AG09319 (cell line): ENCODE results near the gene ZNF598.

ENCODE experiments used
- DNase-seq: peaks from one replicate; pipeline ENCODE4 v3.0.0-alpha.2; 2010; ENCODE audit warnings: low read depth; ENCODE audit errors: extremely low read depth
- CTCF ChIP-seq: IDR thresholded peaks from 2 replicates; pipeline ENCODE4 v1.5.1; 2011; ENCODE audit warnings: low read depth, mild to moderate bottlenecking, inconsistent platforms, low read length, moderate library complexity

The ZNF598 gene

GRCh38 chr16:2009791-2010510 is at the start of gene ZNF598:
TSS of gene ZNF598 (minus strand) at chr16:2009821.
- peak; percentile 66 for DNase-seq
- no peak; the same call in 1 of the 2 replicates for TF ChIP-seq CTCF

DNA sequence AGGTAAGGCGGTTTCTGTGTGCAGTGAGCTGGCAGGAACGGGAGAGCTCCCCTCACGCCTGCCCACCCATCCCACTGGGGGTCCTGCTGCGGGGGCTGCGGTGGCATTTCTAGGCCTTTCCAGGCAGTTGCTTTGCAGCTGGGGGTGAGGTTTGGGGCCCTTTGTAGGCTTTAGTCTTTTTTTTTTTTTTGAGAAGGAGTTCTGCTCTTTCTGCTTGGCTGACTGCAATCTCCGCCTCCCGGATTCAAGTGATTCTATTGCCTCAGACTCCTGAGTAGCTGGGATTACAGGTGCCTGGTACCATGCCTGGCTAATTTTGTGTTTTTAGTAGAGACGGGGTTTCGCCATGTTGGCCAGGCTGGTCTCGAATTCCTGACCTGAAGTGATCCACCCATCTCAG is 49.3 kb upstream of the ZNF598 start:
- TF ChIP-seq CTCF: no peak
- DNase-seq: no peak

- TF ChIP-seq CTCF: no peak
- DNase-seq: no peak
Observed at GRCh38 chr16:2058420-2058819, 48.8 kb upstream of the ZNF598 start.

DNA sequence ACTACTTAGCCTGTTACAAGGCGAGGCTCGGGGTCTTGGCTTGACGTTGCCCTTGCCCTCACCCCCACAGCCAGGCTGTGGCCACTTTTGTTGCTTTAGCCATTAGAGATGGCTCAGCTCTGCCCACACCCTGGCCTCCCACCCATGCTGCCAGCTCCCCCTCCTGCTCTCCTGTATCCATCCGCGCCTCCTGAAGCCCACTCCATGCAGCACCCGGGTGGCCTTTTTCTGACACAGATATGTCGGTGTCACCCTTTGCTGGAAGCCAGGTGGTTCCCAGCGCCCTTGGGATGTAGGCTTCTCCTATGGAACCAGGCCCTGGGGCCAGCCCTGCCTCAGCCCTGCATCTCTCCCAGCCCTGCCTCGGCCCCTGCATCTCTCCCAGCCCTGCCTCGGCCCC is 47.8 kb upstream of the ZNF598 start:
- no peak for DNase-seq
- TF ChIP-seq CTCF: no peak

DNA sequence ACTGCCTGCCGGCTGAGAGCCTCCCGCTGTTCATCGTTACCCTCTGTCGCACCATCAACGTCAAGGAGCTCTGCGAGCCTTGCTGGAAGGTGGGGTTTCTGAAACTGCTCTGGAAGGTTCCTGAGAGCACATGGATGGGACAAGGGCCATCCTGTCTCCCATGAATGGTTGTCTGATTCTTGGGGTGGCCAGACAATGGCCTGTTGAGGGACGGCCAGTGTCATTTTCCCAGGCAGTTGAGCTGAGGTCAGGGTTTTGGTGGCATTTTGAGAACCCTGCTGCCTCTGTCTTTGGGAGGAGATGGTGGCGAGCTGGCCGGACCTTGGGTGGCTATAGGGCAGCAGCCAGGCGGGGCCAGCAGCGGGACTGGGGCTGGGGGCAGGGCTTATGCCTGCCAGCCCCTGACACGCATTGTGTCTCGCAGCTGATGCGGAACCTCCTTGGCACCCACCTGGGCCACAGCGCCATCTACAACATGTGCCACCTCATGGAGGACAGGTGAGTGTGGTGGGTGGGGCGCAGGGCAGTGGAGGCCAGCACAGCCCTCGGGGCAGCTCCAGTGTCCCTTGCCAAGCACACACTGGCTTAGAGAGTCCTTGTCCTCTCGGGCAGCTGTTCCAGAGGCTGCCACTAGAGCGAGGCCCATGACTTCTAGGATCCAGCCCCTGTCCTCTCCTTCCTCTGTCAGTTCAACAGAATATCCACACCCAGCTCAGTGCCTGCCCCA is 47.2 kb upstream of the ZNF598 start:
- DNase-seq: no peak
- TF ChIP-seq CTCF: peak; percentile 7

- peak; percentile 29 for TF ChIP-seq CTCF
- DNase-seq: no peak
Observed at GRCh38 chr16:2056077-2056476, 46.5 kb upstream of the ZNF598 start.

DNA sequence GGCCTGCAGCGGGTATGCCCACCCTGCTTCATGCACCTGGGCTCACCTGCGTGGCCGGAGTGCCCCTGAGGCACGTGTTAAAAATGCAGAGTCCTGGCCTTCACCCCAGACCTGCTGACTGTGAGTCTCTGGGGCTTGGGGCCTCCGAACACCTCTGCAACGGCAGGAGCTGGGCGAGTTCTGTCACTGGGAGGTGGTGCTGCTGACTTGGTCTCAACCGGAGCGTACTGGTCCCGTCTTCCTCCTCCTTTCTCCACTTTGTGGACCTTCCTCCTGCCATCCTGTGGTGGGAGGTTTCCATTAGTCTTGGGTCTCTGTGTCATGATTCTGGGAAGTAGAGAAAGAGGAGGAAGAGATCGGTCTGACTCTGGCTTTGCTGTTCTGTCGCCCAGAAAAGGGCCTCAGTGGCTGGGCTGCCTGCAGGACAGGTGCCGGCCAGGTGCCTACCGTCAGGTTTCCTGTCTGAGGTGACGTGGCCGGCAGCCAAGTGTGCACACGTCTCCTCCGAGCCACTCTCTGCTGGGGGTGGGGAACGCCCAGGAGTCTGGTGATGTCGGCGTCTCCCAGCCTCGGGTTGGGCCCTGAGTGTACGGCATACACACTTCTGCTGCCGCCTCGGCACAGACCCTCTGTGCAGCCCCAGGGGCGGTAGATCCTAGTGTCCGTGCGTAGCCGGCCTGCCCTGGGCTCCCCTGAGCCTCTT is 45.1 kb upstream of the ZNF598 start:
- no peak for TF ChIP-seq CTCF
- no peak for DNase-seq
